ENCODE measurements around the gene EDN2.

Gene EDN2

GRCh38 chr1:41507110-41507720 lies 22.7 kb upstream of the EDN2 start:
- TF ChIP-seq CTCF (IDR thresholded peaks at IDR 0.05; ENCODE audit: low read depth, low read length): no peak
- no peak for DNase-seq (ENCODE audit: low read depth in 2 of 2)
- no peak overlapping the region for H3K4me3 ChIP-seq (replicated peaks in 1 of 2; ENCODE audit: low read depth in 2 of 2, low read length in 2 of 2)

GRCh38 chr1:41504114-41505035 lies 19.9 kb upstream of the EDN2 start:
- TF ChIP-seq CTCF (IDR thresholded peaks at IDR 0.05; ENCODE audit: low read depth, low read length): no peak
- no peak overlapping the region for H3K4me3 ChIP-seq (replicated peaks in 1 of 2; ENCODE audit: low read depth in 2 of 2, low read length in 2 of 2)
- peak; percentile 39 to 64 for DNase-seq (ENCODE audit: low read depth in 2 of 2)

- no peak for TF ChIP-seq CTCF (IDR thresholded peaks at IDR 0.05; ENCODE audit: low read depth, low read length)
- H3K4me3 ChIP-seq (replicated peaks in 1 of 2; ENCODE audit: low read depth in 2 of 2, low read length in 2 of 2): no peak overlapping the region
- DNase-seq (ENCODE audit: low read depth in 2 of 2): no peak
These were observed 19.1 kb upstream of the EDN2 start for GRCh38 chr1:41503538-41504113.

GRCh38 chr1:41502912-41503311 lies 18.4 kb upstream of the EDN2 start:
- no peak for DNase-seq (ENCODE audit: low read depth in 2 of 2)
- no peak overlapping the region for H3K4me3 ChIP-seq (replicated peaks in 1 of 2; ENCODE audit: low read depth in 2 of 2, low read length in 2 of 2)
- no peak for TF ChIP-seq CTCF (IDR thresholded peaks at IDR 0.05; ENCODE audit: low read depth, low read length)

GRCh38 chr1:41501581-41501980 lies 17.1 kb upstream of the EDN2 start:
- no peak for DNase-seq (ENCODE audit: low read depth in 2 of 2)
- TF ChIP-seq CTCF (IDR thresholded peaks at IDR 0.05; ENCODE audit: low read depth, low read length): no peak
- no peak overlapping the region for H3K4me3 ChIP-seq (replicated peaks in 1 of 2; ENCODE audit: low read depth in 2 of 2, low read length in 2 of 2)

- TF ChIP-seq CTCF (IDR thresholded peaks at IDR 0.05; ENCODE audit: low read depth, low read length): no peak
- H3K4me3 ChIP-seq (replicated peaks in 1 of 2; ENCODE audit: low read depth in 2 of 2, low read length in 2 of 2): no peak overlapping the region
- no peak for DNase-seq (ENCODE audit: low read depth in 2 of 2)
These were observed 16.5 kb upstream of the EDN2 start for GRCh38 chr1:41500781-41501518.
